Activated T-helper 1 cell treated with anti-CD3 and anti-CD28 coated beads, Interleukin-12 subunit alpha, Interleukin-12 subunit beta, Interleukin-2, Interleukin-4 antibody, amounts not matched to agents 30 ng/mL and 10 ng/mL and 1 ng/mL, durations not matched to agents 14 hours and 24 hours and 36 hours (primary cell): Measurements from ENCODE around the gene CKAP4. TPM values are rescaled to one million over a fixed set of nuclear protein-coding genes. Genes with fewer than 3 reads are reported as not detected.

Experiments used
- DNase-seq: peaks from one replicate; pipeline ENCODE4 v3.0.0; 2021; ENCODE audit warnings: low spot score
- H3K27ac Mint-ChIP-seq: one replicate; pipeline ENCODE4 v1.8.0; 2021; ENCODE audit warnings: mild to moderate bottlenecking, mixed read lengths
- H3K27me3 Mint-ChIP-seq: one replicate; pipeline ENCODE4 v1.8.0; 2022; ENCODE audit warnings: mild to moderate bottlenecking, moderate library complexity, mixed read lengths; ENCODE audit not compliant: insufficient read depth
- H3K36me3 Mint-ChIP-seq: one replicate; pipeline ENCODE4 v1.8.0; 2021; ENCODE audit warnings: low read depth, mixed read lengths
- H3K4me1 Mint-ChIP-seq: one replicate; pipeline ENCODE4 v1.8.0; 2021; ENCODE audit warnings: low read depth, mixed read lengths
- H3K4me3 Mint-ChIP-seq: one replicate; pipeline ENCODE4 v1.8.0; 2021; ENCODE audit warnings: mild to moderate bottlenecking, moderate library complexity, mixed read lengths
- H3K9me3 Mint-ChIP-seq: one replicate; pipeline ENCODE4 v1.8.0; 2021; ENCODE audit warnings: mixed read lengths
- intact Hi-C: fragments of 100-400 bp; cut with micrococcal nuclease; formaldehyde crosslinking; loops from one replicate; pipeline ENCODE4 v1.15.1; 2024
- total RNA-seq: library from RNA; stranded (reverse); gene quantifications from 2 replicates; pipeline ENCODE4 v1.2.3, GENCODE V29; 2022

The CKAP4 gene
- total RNA-seq, 1 donor from 2014 or later = 5.1 TPM

GRCh38 chr12:106228320-106228710 lies 19.5 kb downstream of the CKAP4 start:
- Mint-ChIP-seq H3K27me3 (peaks cover 2% of the 10 kb centered on the region), H3K9me3 (no peaks in the 10 kb centered on the region), H3K4me3 (no peak overlapping the region), H3K27ac (no peak overlapping the region), H3K4me1 (peaks cover 20% of the 10 kb centered on the region), H3K36me3 (no peaks in the 10 kb centered on the region)
- intact Hi-C loops = loop anchor here (5.0 kb wide), 2 partner anchors 74 to 689 kb away; partner anchors contain the start of gene TCP11L2
- no peak for DNase-seq

- intact Hi-C loops = loop anchor here (1.0 to 5.0 kb wide), 5 partner anchors 19 to 690 kb away; partner anchors contain the start of genes POLR3B and TCP11L2
- no peaks in the 10 kb centered on the region for H3K36me3 Mint-ChIP-seq
- H3K27ac Mint-ChIP-seq = no peak overlapping the region
- peak; percentile 51 for DNase-seq
- H3K4me3 Mint-ChIP-seq = no peak overlapping the region
- H3K9me3 Mint-ChIP-seq = no peaks in the 10 kb centered on the region
- H3K27me3 Mint-ChIP-seq = peaks cover 2% of the 10 kb centered on the region
- H3K4me1 Mint-ChIP-seq = peaks cover 20% of the 10 kb centered on the region
Observed at GRCh38 chr12:106227641-106228319, 20.0 kb downstream of the CKAP4 start.

- H3K27ac Mint-ChIP-seq = no peak overlapping the region
- intact Hi-C loops = loop anchor here (1.0 to 5.0 kb wide), 5 partner anchors 20 to 690 kb away; partner anchors contain the start of genes POLR3B and TCP11L2
- H3K27me3 Mint-ChIP-seq = peaks cover 2% of the 10 kb centered on the region
- H3K36me3 Mint-ChIP-seq = no peaks in the 10 kb centered on the region
- H3K4me3 Mint-ChIP-seq = no peak overlapping the region
- peak; percentile 5 for DNase-seq
- no peaks in the 10 kb centered on the region for H3K9me3 Mint-ChIP-seq
- peaks cover 21% of the 10 kb centered on the region for H3K4me1 Mint-ChIP-seq
Observed at GRCh38 chr12:106226884-106227640, 20.8 kb downstream of the CKAP4 start.

- no peak for DNase-seq
- Mint-ChIP-seq H3K27me3 (no peaks in the 10 kb centered on the region), H3K9me3 (no peaks in the 10 kb centered on the region), H3K4me3 (no peak overlapping the region), H3K36me3 (no peaks in the 10 kb centered on the region), H3K4me1 (peaks cover 29% of the 10 kb centered on the region), H3K27ac (no peak overlapping the region)
- intact Hi-C loops = loop anchor here (1.0 kb wide), 1 partner anchor 804 kb away; no protein-coding TSS in a partner anchor
Observed at GRCh38 chr12:106224355-106224706, 23.5 kb downstream of the CKAP4 start.

GRCh38 chr12:106223485-106224354 lies 24.1 kb downstream of the CKAP4 start:
- Mint-ChIP-seq H3K36me3 (no peaks in the 10 kb centered on the region), H3K4me3 (no peak overlapping the region), H3K4me1 (peaks cover 29% of the 10 kb centered on the region), H3K9me3 (no peaks in the 10 kb centered on the region), H3K27ac (no peak overlapping the region), H3K27me3 (peaks cover 3% of the 10 kb centered on the region)
- DNase-seq = peak; percentile 59
- intact Hi-C loops = loop anchor here (1.0 kb wide), 1 partner anchor 803 kb away; no protein-coding TSS in a partner anchor

- Mint-ChIP-seq H3K27me3 (peaks cover 9% of the 10 kb centered on the region), H3K4me1 (peaks cover 16% of the 10 kb centered on the region), H3K4me3 (no peak overlapping the region), H3K36me3 (no peaks in the 10 kb centered on the region), H3K27ac (no peak overlapping the region), H3K9me3 (peaks cover 10% of the 10 kb centered on the region)
- intact Hi-C loops = no loop called here
- DNase-seq = no peak
Observed at GRCh38 chr12:106220536-106220935, 27.3 kb downstream of the CKAP4 start.

- DNase-seq = no peak
- intact Hi-C loops = no loop called here
- peaks cover 9% of the 10 kb centered on the region for H3K27me3 Mint-ChIP-seq
- H3K4me1 Mint-ChIP-seq = peaks cover 12% of the 10 kb centered on the region
- H3K27ac Mint-ChIP-seq = no peak overlapping the region
- peaks cover 10% of the 10 kb centered on the region for H3K9me3 Mint-ChIP-seq
- no peaks in the 10 kb centered on the region for H3K36me3 Mint-ChIP-seq
- no peak overlapping the region for H3K4me3 Mint-ChIP-seq
Observed at GRCh38 chr12:106219043-106219442, 28.8 kb downstream of the CKAP4 start.

- Mint-ChIP-seq H3K27me3 (peaks cover 12% of the 10 kb centered on the region), H3K4me1 (peaks cover 9% of the 10 kb centered on the region), H3K36me3 (no peaks in the 10 kb centered on the region), H3K4me3 (no peak overlapping the region), H3K9me3 (peaks cover 10% of the 10 kb centered on the region), H3K27ac (no peak overlapping the region)
- intact Hi-C loops = no loop called here
- no peak for DNase-seq
Observed at GRCh38 chr12:106217706-106218105, 30.1 kb downstream of the CKAP4 start.

GRCh38 chr12:106214571-106214970 lies 33.2 kb downstream of the CKAP4 start:
- no peak overlapping the region for H3K4me3 Mint-ChIP-seq
- peaks cover 26% of the 10 kb centered on the region for H3K27me3 Mint-ChIP-seq
- no peaks in the 10 kb centered on the region for H3K36me3 Mint-ChIP-seq
- H3K4me1 Mint-ChIP-seq = no peaks in the 10 kb centered on the region
- H3K27ac Mint-ChIP-seq = no peak overlapping the region
- peaks cover 10% of the 10 kb centered on the region for H3K9me3 Mint-ChIP-seq
- DNase-seq = no peak
- intact Hi-C loops = no loop called here

GRCh38 chr12:106213662-106214061 lies 34.2 kb downstream of the CKAP4 start:
- no peak overlapping the region for H3K4me3 Mint-ChIP-seq
- peaks cover 24% of the 10 kb centered on the region for H3K27me3 Mint-ChIP-seq
- intact Hi-C loops = no loop called here
- no peak overlapping the region for H3K27ac Mint-ChIP-seq
- no peaks in the 10 kb centered on the region for H3K36me3 Mint-ChIP-seq
- no peak for DNase-seq
- H3K9me3 Mint-ChIP-seq = peaks cover 10% of the 10 kb centered on the region
- no peaks in the 10 kb centered on the region for H3K4me1 Mint-ChIP-seq

GRCh38 chr12:106211973-106212372 lies 35.8 kb downstream of the CKAP4 start:
- intact Hi-C loops = no loop called here
- no peak overlapping the region for H3K4me3 Mint-ChIP-seq
- H3K36me3 Mint-ChIP-seq = no peaks in the 10 kb centered on the region
- no peaks in the 10 kb centered on the region for H3K4me1 Mint-ChIP-seq
- no peak for DNase-seq
- H3K27ac Mint-ChIP-seq = no peak overlapping the region
- peaks cover 4% of the 10 kb centered on the region for H3K9me3 Mint-ChIP-seq
- H3K27me3 Mint-ChIP-seq = peaks cover 24% of the 10 kb centered on the region

- Mint-ChIP-seq H3K4me3 (no peak overlapping the region), H3K27me3 (peaks cover 13% of the 10 kb centered on the region), H3K36me3 (no peaks in the 10 kb centered on the region), H3K9me3 (peaks cover 4% of the 10 kb centered on the region), H3K27ac (no peak overlapping the region), H3K4me1 (no peaks in the 10 kb centered on the region)
- intact Hi-C loops = no loop called here
- no peak for DNase-seq
Observed at GRCh38 chr12:106205208-106206069, 42.4 kb downstream of the CKAP4 start.
